SU-DHL-6 (cell line): ENCODE measurements around the gene TMEM141.

Experiments used
- H2AFZ ChIP-seq: fragments of 200-600 bp; sonication (generic); 2 replicates; pipeline ENCODE4 v1.6.1; 2014; ENCODE audit warnings: low read depth, mild to moderate bottlenecking, moderate library complexity, mixed read lengths, antibody characterized with exemption, low read length; ENCODE audit not compliant: severe bottlenecking
- H3F3A ChIP-seq: fragments of 200-600 bp; shearing (Covaris generic); 2 replicates; pipeline ENCODE4 v1.6.0; 2016; ENCODE audit warnings: antibody characterized with exemption, mild to moderate bottlenecking; ENCODE audit not compliant: insufficient read depth
- H3K27ac ChIP-seq: fragments of 200-600 bp; sonication (generic); 2 replicates; pipeline ENCODE4 v1.5.1; 2016; ENCODE audit warnings: low read depth, mild to moderate bottlenecking, low read length, moderate library complexity, mixed read lengths
- H3K27me3 ChIP-seq: fragments of 200-600 bp; sonication (generic), shearing (Covaris generic); 2 replicates; pipeline ENCODE4 v1.6.0; 2014; ENCODE audit warnings: mild to moderate bottlenecking, low read length
- H3K36me3 ChIP-seq: fragments of 200-600 bp; sonication (generic); 2 replicates; pipeline ENCODE4 v1.6.1; 2014; ENCODE audit warnings: mild to moderate bottlenecking, low read length, mixed read lengths
- H3K4me2 ChIP-seq: fragments of 300-600, 200-600 bp; shearing (Covaris generic), sonication (generic); 2 replicates; pipeline ENCODE4 v1.6.0; 2014; ENCODE audit warnings: low read length, low read depth, mild to moderate bottlenecking; ENCODE audit not compliant: poor library complexity, severe bottlenecking
- H3K4me3 ChIP-seq: fragments of 200-600 bp; sonication (generic); 2 replicates; pipeline ENCODE4 v1.5.1; 2014; ENCODE audit warnings: antibody characterized with exemption, low read length, mild to moderate bottlenecking, mixed read lengths; ENCODE audit not compliant: insufficient read depth, poor library complexity, severe bottlenecking
- H3K79me2 ChIP-seq: fragments of 200-600 bp; sonication (generic); 2 replicates; pipeline ENCODE4 v1.6.1; 2014; ENCODE audit warnings: mild to moderate bottlenecking, low read length, moderate library complexity; ENCODE audit not compliant: insufficient read depth
- H3K9ac ChIP-seq: fragments of 200-600 bp; sonication (generic); 2 replicates; pipeline ENCODE4 v1.7.0; 2014; ENCODE audit warnings: mild to moderate bottlenecking, low read length
- H3K9me2 ChIP-seq: fragments of 200-600 bp; sonication (generic); replicated peaks from 2 replicates; pipeline ENCODE4 v1.6.1; 2014; ENCODE audit warnings: low read length; ENCODE audit not compliant: insufficient read depth
- H3K9me3 ChIP-seq: fragments of 200-600 bp; sonication (generic); 2 replicates; pipeline ENCODE4 v1.6.1; 2014; ENCODE audit warnings: low read length, mixed read lengths; ENCODE audit not compliant: insufficient read depth
- H4K20me1 ChIP-seq: fragments of 200-600 bp; sonication (generic); 2 replicates; pipeline ENCODE4 v1.6.1; 2014; ENCODE audit warnings: low read depth, mild to moderate bottlenecking, antibody characterized with exemption, low read length, moderate library complexity, mixed read lengths
- CTCF ChIP-seq: fragments of 200-600 bp; sonication (generic); IDR thresholded peaks from one replicate; pipeline ENCODE4 v1.5.1; 2017; ENCODE audit warnings: antibody characterized with exemption, mild to moderate bottlenecking, low read length, moderate library complexity; ENCODE audit not compliant: insufficient read depth, poor library complexity, severe bottlenecking
- EZH2phosphoT487 ChIP-seq: fragments of 200-600 bp; sonication (generic), shearing (Covaris generic); conservative IDR thresholded peaks from 2 replicates; pipeline ENCODE4 v1.6.1; 2018; ENCODE audit warnings: mild to moderate bottlenecking, antibody characterized with exemption, low read length, moderate library complexity, mixed read lengths

Gene TMEM141

GRCh38 chr9:136748666-136749611, 42.2 kb upstream of the TMEM141 start:
- H2AFZ ChIP-seq: no peak overlapping the region
- no peaks in the 10 kb centered on the region for H4K20me1 ChIP-seq
- H3K79me2 ChIP-seq: no peaks in the 10 kb centered on the region
- no peaks in the 10 kb centered on the region for H3K9me2 ChIP-seq
- H3K36me3 ChIP-seq: no peaks in the 10 kb centered on the region
- no peak overlapping the region for H3K9ac ChIP-seq
- no peaks in the 10 kb centered on the region for H3F3A ChIP-seq
- H3K9me3 ChIP-seq: peaks cover 9% of the 10 kb centered on the region; the same call in 1 of the 2 replicates
- TF ChIP-seq CTCF (no peak), EZH2phosphoT487 (no peak)
- no peaks in the 10 kb centered on the region for H3K27me3 ChIP-seq
- no peak overlapping the region for H3K4me3 ChIP-seq
- no peak overlapping the region for H3K4me2 ChIP-seq
- no peak overlapping the region for H3K27ac ChIP-seq

GRCh38 chr9:136750526-136750925, 40.6 kb upstream of the TMEM141 start:
- no peak overlapping the region for H3K4me2 ChIP-seq
- peaks cover 9% of the 10 kb centered on the region; the same call in 1 of the 2 replicates for H3K9me3 ChIP-seq
- no peak overlapping the region for H3K4me3 ChIP-seq

GRCh38 chr9:136751244-136751643, 39.9 kb upstream of the TMEM141 start:
- Histone ChIP-seq H3K9me3 (peaks cover 9% of the 10 kb centered on the region; the same call in 1 of the 2 replicates), H3F3A (no peaks in the 10 kb centered on the region), H3K4me3 (no peak overlapping the region), H3K9me2 (no peaks in the 10 kb centered on the region), H3K9ac (no peak overlapping the region), H2AFZ (no peak overlapping the region), H4K20me1 (no peaks in the 10 kb centered on the region), H3K36me3 (no peaks in the 10 kb centered on the region), H3K27me3 (no peaks in the 10 kb centered on the region), H3K4me2 (no peak overlapping the region), H3K27ac (no peak overlapping the region), H3K79me2 (no peaks in the 10 kb centered on the region)
- TF ChIP-seq EZH2phosphoT487: no peak
- no peak for TF ChIP-seq CTCF

More at GRCh38 chr9:136750526-136750925, 40.6 kb upstream of the TMEM141 start:
- H3K36me3 ChIP-seq: no peaks in the 10 kb centered on the region
- H2AFZ ChIP-seq: no peak overlapping the region
- H3F3A ChIP-seq: no peaks in the 10 kb centered on the region
- H3K27ac ChIP-seq: no peak overlapping the region
- H3K9ac ChIP-seq: no peak overlapping the region
- no peaks in the 10 kb centered on the region for H3K27me3 ChIP-seq
- no peaks in the 10 kb centered on the region for H3K79me2 ChIP-seq
- H4K20me1 ChIP-seq: no peaks in the 10 kb centered on the region
- no peaks in the 10 kb centered on the region for H3K9me2 ChIP-seq
- TF ChIP-seq EZH2phosphoT487 (no peak), CTCF (no peak)
